H9 (cell line): ENCODE data around the gene HOXA9. TPM values are rescaled to one million over a fixed set of nuclear protein-coding genes. Genes with fewer than 3 reads are reported as not detected.

Source experiments
- DNase-seq: peaks from one replicate; pipeline ENCODE4 v3.0.0-alpha.2; 2017
- H2AFZ ChIP-seq: one replicate; pipeline ENCODE4 v1.6.1; 2013; ENCODE audit warnings: mild to moderate bottlenecking, low read length, control low read depth, moderate library complexity
- H2AK5ac ChIP-seq: 2 replicates; pipeline ENCODE4 v1.6.1; 2013; ENCODE audit warnings: low read length, control low read depth, mixed read lengths; ENCODE audit not compliant: insufficient read length
- H2BK120ac ChIP-seq: one replicate; pipeline ENCODE4 v1.6.1; 2013; ENCODE audit warnings: low read depth, mild to moderate bottlenecking, low read length, control low read depth, inconsistent platforms; ENCODE audit not compliant: poor library complexity, severe bottlenecking
- H2BK12ac ChIP-seq: 2 replicates; pipeline ENCODE4 v1.6.1; 2013; ENCODE audit warnings: low read length, control low read depth, mixed read lengths, low read depth; ENCODE audit not compliant: insufficient read length
- H2BK15ac ChIP-seq: 2 replicates; pipeline ENCODE4 v1.6.1; 2013; ENCODE audit warnings: low read depth, low read length, control low read depth
- H2BK20ac ChIP-seq: one replicate; pipeline ENCODE4 v1.6.1; 2013; ENCODE audit warnings: low read depth, mild to moderate bottlenecking, low read length, control low read depth, inconsistent platforms; ENCODE audit not compliant: poor library complexity, severe bottlenecking
- H2BK5ac ChIP-seq: 2 replicates; pipeline ENCODE4 v1.6.1; 2013; ENCODE audit warnings: low read length, control low read depth, mixed read lengths; ENCODE audit not compliant: insufficient read length
- H3K14ac ChIP-seq: 2 replicates; pipeline ENCODE4 v1.6.1; 2013; ENCODE audit warnings: low read length, control low read depth; ENCODE audit not compliant: insufficient read depth
- H3K18ac ChIP-seq: 2 replicates; pipeline ENCODE4 v1.6.1; 2013; ENCODE audit warnings: low read depth, mild to moderate bottlenecking, mixed read lengths, low read length, control low read depth; ENCODE audit not compliant: insufficient read length
- H3K23ac ChIP-seq: 2 replicates; pipeline ENCODE4 v1.6.1; 2013; ENCODE audit warnings: low read length, control low read depth, mixed read lengths, low read depth; ENCODE audit not compliant: insufficient read length
- H3K23me2 ChIP-seq: 2 replicates; pipeline ENCODE4 v1.6.1; 2013; ENCODE audit warnings: low read depth, mild to moderate bottlenecking, mixed read lengths, low read length, control low read depth; ENCODE audit not compliant: insufficient read length, poor library complexity, severe bottlenecking
- H3K27ac ChIP-seq: 2 replicates; pipeline ENCODE4 v1.5.1; 2013; ENCODE audit warnings: low read length, control low read depth, mixed read lengths, low read depth; ENCODE audit not compliant: insufficient read length
- H3K27me3 ChIP-seq: 2 replicates; pipeline ENCODE4 v1.6.1; 2013; ENCODE audit warnings: low read length, control low read depth, inconsistent platforms; ENCODE audit not compliant: insufficient read depth
- H3K4ac ChIP-seq: 2 replicates; pipeline ENCODE4 v1.6.1; 2013; ENCODE audit warnings: low read depth, mild to moderate bottlenecking, control low read depth, inconsistent platforms, low read length, moderate library complexity
- H3K4me1 ChIP-seq: 2 replicates; pipeline ENCODE4 v1.6.1; 2013; ENCODE audit warnings: low read length, control low read depth, inconsistent platforms; ENCODE audit not compliant: insufficient read depth
- H3K4me2 ChIP-seq: 2 replicates; pipeline ENCODE4 v1.6.1; 2013; ENCODE audit warnings: low read length, control low read depth, mixed read lengths; ENCODE audit not compliant: insufficient read length, insufficient read depth
- H3K56ac ChIP-seq: 2 replicates; pipeline ENCODE4 v1.6.1; 2013; ENCODE audit warnings: low read depth, mild to moderate bottlenecking, mixed read lengths, low read length, control low read depth; ENCODE audit not compliant: insufficient read length
- H3K79me1 ChIP-seq: 2 replicates; pipeline ENCODE4 v1.6.1; 2013; ENCODE audit warnings: low read depth, mild to moderate bottlenecking, moderate library complexity, low read length, control low read depth, inconsistent platforms; ENCODE audit not compliant: insufficient read depth, poor library complexity, severe bottlenecking
- H3K79me2 ChIP-seq: 2 replicates; pipeline ENCODE4 v1.6.1; 2013; ENCODE audit warnings: low read length, control low read depth, inconsistent platforms; ENCODE audit not compliant: insufficient read depth
- H3K9ac ChIP-seq: 2 replicates; pipeline ENCODE4 v1.6.1; 2013; ENCODE audit warnings: low read length, control low read depth, mixed read lengths; ENCODE audit not compliant: insufficient read length; ENCODE audit errors: extremely low read depth
- H3K9me3 ChIP-seq: one replicate; pipeline ENCODE4 v1.6.1; 2013; ENCODE audit warnings: low read depth, low read length, inconsistent platforms; ENCODE audit not compliant: control insufficient read depth
- H3T11ph ChIP-seq: one replicate; pipeline ENCODE4 v1.6.1; 2013; ENCODE audit warnings: mild to moderate bottlenecking, low read length, control low read depth, inconsistent platforms
- H4K20me1 ChIP-seq: one replicate; pipeline ENCODE4 v1.6.1; 2013; ENCODE audit not compliant: control insufficient read depth, insufficient read length, insufficient read depth
- H4K5ac ChIP-seq: 2 replicates; pipeline ENCODE4 v1.6.1; 2013; ENCODE audit warnings: low read depth, mild to moderate bottlenecking, mixed read lengths, low read length, control low read depth; ENCODE audit not compliant: insufficient read length
- H4K8ac ChIP-seq: replicated peaks from 2 replicates; pipeline ENCODE4 v1.6.1; 2013; ENCODE audit warnings: low read length, control low read depth, mixed read lengths, low read depth; ENCODE audit not compliant: insufficient read length
- H4K91ac ChIP-seq: 2 replicates; pipeline ENCODE4 v1.6.1; 2013; ENCODE audit warnings: low read depth, mild to moderate bottlenecking, moderate library complexity, mixed read lengths, low read length, control low read depth; ENCODE audit not compliant: insufficient read length
- H3K27ac Mint-ChIP-seq, 3 experiments: 2 replicates in 2 of 3; 3 replicates in 1 of 3; pipeline ENCODE4 v1.8.0; 2020 to 2021; ENCODE audit warnings: mixed read lengths in 3 of 3, mild to moderate bottlenecking in 1 of 3, moderate library complexity in 1 of 3
- H3K27me3 Mint-ChIP-seq: 2 replicates; pipeline ENCODE4 v1.8.0; 2021; ENCODE audit warnings: low read depth, mild to moderate bottlenecking, moderate library complexity, mixed read lengths
- H3K36me3 Mint-ChIP-seq, 3 experiments: 2 replicates in 2 of 3; 3 replicates in 1 of 3; pipeline ENCODE4 v1.8.0; 2020 to 2021; ENCODE audit warnings: low read depth in 3 of 3, mixed read lengths in 3 of 3; ENCODE audit not compliant: insufficient read depth in 1 of 3
- H3K4me1 Mint-ChIP-seq, 2 experiments: 2 replicates each; pipeline ENCODE4 v1.8.0; 2020; ENCODE audit warnings: mixed read lengths in 2 of 2
- H3K4me3 Mint-ChIP-seq, 2 experiments: 2 replicates in 1 of 2; 3 replicates in 1 of 2; pipeline ENCODE4 v1.8.0; 2020 to 2021; ENCODE audit warnings: mild to moderate bottlenecking in 2 of 2, mixed read lengths in 2 of 2, moderate library complexity in 1 of 2
- H3K9me3 Mint-ChIP-seq, 2 experiments: 2 replicates in 1 of 2; 3 replicates in 1 of 2; pipeline ENCODE4 v1.8.0; 2020; ENCODE audit warnings: mild to moderate bottlenecking in 2 of 2, mixed read lengths in 2 of 2, moderate library complexity in 1 of 2
- WGBS: extraction: QIAGEN DNeasy Blood & Tissue Kit; methylation state at CpG from one replicate; pipeline ENCODE4 v1.1.7; 2013; ENCODE audit warnings: missing lambda C conversion rate, low lambda C conversion rate, mixed read lengths; ENCODE audit not compliant: insufficient read length; ENCODE audit errors: extremely low coverage; 5-methylcytosine and 5-hydroxymethylcytosine counted together
- total RNA-seq: library from RNA; stranded (reverse); gene quantifications from 2 replicates; pipeline ENCODE4 v1.2.1, GENCODE V29; 2021
- TF ChIP-seq, protein P1 (sequence below): fragments of 200-600 bp; sonication (generic); conservative IDR thresholded peaks from 3 replicates; pipeline ENCODE4 v1.8.0; 2021; ENCODE audit warnings: antibody characterized with exemption, mild to moderate bottlenecking

HOXA9 gene
- total RNA-seq, 1 experiment from 2014 or later, result not detected

- Histone ChIP-seq H4K5ac (no peak overlapping the region), H3K56ac (no peak overlapping the region), H3K4me2 (peak overlapping the region; percentile 37), H4K91ac (no peak overlapping the region), H3K4ac (no peak overlapping the region), H2BK12ac (no peak overlapping the region), H3K23me2 (no peaks in the 10 kb centered on the region), H2BK15ac (no peak overlapping the region), H2AK5ac (no peak overlapping the region), H3K27me3 (peaks cover 96% of the 10 kb centered on the region), H3K18ac (no peak overlapping the region), H4K20me1 (no peaks in the 10 kb centered on the region), H2BK20ac (no peak overlapping the region), H3K4me1 (no peaks in the 10 kb centered on the region), H3K9me3 (no peaks in the 10 kb centered on the region), H2BK5ac (no peak overlapping the region), H3K14ac (no peak overlapping the region; the same call in 1 of the 2 replicates), H3K79me2 (no peaks in the 10 kb centered on the region), H3K27ac (no peak overlapping the region), H3K79me1 (no peaks in the 10 kb centered on the region), H2BK120ac (no peak overlapping the region), H3T11ph (no peak overlapping the region), H3K9ac (no peak overlapping the region), H4K8ac (no peak overlapping the region), H3K23ac (no peak overlapping the region), H2AFZ (no peak overlapping the region)
- H3K4me1 Mint-ChIP-seq, result peaks cover 0 to 15% of the 10 kb centered on the region in 2 experiments; a peak in 3 of 4 replicates
- no peak overlapping the region; a peak in 1 of 7 replicates for H3K27ac Mint-ChIP-seq
- TF ChIP-seq, protein P1, sequence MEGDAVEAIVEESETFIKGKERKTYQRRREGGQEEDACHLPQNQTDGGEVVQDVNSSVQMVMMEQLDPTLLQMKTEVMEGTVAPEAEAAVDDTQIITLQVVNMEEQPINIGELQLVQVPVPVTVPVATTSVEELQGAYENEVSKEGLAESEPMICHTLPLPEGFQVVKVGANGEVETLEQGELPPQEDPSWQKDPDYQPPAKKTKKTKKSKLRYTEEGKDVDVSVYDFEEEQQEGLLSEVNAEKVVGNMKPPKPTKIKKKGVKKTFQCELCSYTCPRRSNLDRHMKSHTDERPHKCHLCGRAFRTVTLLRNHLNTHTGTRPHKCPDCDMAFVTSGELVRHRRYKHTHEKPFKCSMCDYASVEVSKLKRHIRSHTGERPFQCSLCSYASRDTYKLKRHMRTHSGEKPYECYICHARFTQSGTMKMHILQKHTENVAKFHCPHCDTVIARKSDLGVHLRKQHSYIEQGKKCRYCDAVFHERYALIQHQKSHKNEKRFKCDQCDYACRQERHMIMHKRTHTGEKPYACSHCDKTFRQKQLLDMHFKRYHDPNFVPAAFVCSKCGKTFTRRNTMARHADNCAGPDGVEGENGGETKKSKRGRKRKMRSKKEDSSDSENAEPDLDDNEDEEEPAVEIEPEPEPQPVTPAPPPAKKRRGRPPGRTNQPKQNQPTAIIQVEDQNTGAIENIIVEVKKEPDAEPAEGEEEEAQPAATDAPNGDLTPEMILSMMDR, result peak; percentile 48; the same call in 2 of the 3 replicates
- H3K4me3 Mint-ChIP-seq, result no peak overlapping the region; a peak in 1 of 5 replicates
- H3K27me3 Mint-ChIP-seq, result peaks cover 98% of the 10 kb centered on the region
- no CpG with 5 or more reads among the region's 47 CpGs for WGBS
- no peaks in the 10 kb centered on the region; a peak in 1 of 7 replicates for H3K36me3 Mint-ChIP-seq
- DNase-seq, result peak; percentile 74
- peaks cover 5 to 10% of the 10 kb centered on the region in 2 experiments for H3K9me3 Mint-ChIP-seq
Measured at GRCh38 chr7:27164367-27165088, 809 bp downstream of the HOXA9 start.
